Natural killer cell (primary cell): ENCODE data around the gene RAX2. TPM values are rescaled to one million over a fixed set of nuclear protein-coding genes. Genes with fewer than 3 reads are reported as not detected.

ENCODE experiments used
- ATAC-seq, 3 donors: fragments of 150-1000 bp in 2 of 3; fragments of 200-7000 bp in 1 of 3; cut with Tn5 transposase; 1 replicate in 1 of 3; 2 replicates in 2 of 3; pipeline ENCODE4 v1.10.0; 2021; ENCODE audit warnings: mild to moderate bottlenecking in 2 of 3, moderate library complexity in 2 of 3
- DNase-seq, 2 donors: peaks; one replicate each; pipeline versions ENCODE4 v3.0.0 to v3.0.0-alpha.2; 2013 to 2021; ENCODE audit warnings: mixed read lengths in 1 of 2
- H3K27ac ChIP-seq: one replicate; pipeline ENCODE4 v1.5.1; 2013; ENCODE audit warnings: mild to moderate bottlenecking, low read length
- H3K27me3 ChIP-seq: one replicate; pipeline ENCODE4 v1.6.1; 2013; ENCODE audit warnings: low read length; ENCODE audit not compliant: control insufficient read depth, insufficient read depth
- H3K36me3 ChIP-seq: one replicate; pipeline ENCODE4 v1.6.1; 2013; ENCODE audit warnings: low read length; ENCODE audit not compliant: control insufficient read depth, insufficient read depth
- H3K4me1 ChIP-seq: one replicate; pipeline ENCODE4 v1.6.1; 2013; ENCODE audit warnings: low read length; ENCODE audit not compliant: control insufficient read depth, insufficient read depth
- H3K4me3 ChIP-seq: one replicate; pipeline ENCODE4 v1.5.1; 2013; ENCODE audit warnings: low read length
- H3K9me3 ChIP-seq: one replicate; pipeline ENCODE4 v1.6.1; 2013; ENCODE audit warnings: low read length; ENCODE audit not compliant: control insufficient read depth, insufficient read depth
- H3K27ac Mint-ChIP-seq, 2 donors: one replicate each; pipeline ENCODE4 v1.8.0; 2022; ENCODE audit warnings: mild to moderate bottlenecking in 2 of 2, mixed read lengths in 2 of 2, moderate library complexity in 1 of 2
- H3K27me3 Mint-ChIP-seq, 2 donors: one replicate each; pipeline ENCODE4 v1.8.0; 2022; ENCODE audit warnings: low read depth in 2 of 2, mixed read lengths in 2 of 2
- H3K36me3 Mint-ChIP-seq: one replicate; pipeline ENCODE4 v1.8.0; 2022; ENCODE audit warnings: mixed read lengths
- H3K4me1 Mint-ChIP-seq, 2 donors: one replicate each; pipeline ENCODE4 v1.8.0; 2022; ENCODE audit warnings: mixed read lengths in 2 of 2
- H3K4me3 Mint-ChIP-seq: one replicate; pipeline ENCODE4 v1.8.0; 2022; ENCODE audit warnings: mild to moderate bottlenecking, moderate library complexity, mixed read lengths
- H3K9me3 Mint-ChIP-seq, 2 donors: one replicate each; pipeline ENCODE4 v1.8.0; 2022; ENCODE audit warnings: mixed read lengths in 2 of 2
- WGBS: methylation state at CpG from one replicate; pipeline ENCODE4 v1.1.7; 2013; ENCODE audit warnings: missing lambda C conversion rate; ENCODE audit not compliant: insufficient coverage; 5-methylcytosine and 5-hydroxymethylcytosine counted together
- intact Hi-C: fragments of 100-400 bp; cut with micrococcal nuclease; formaldehyde crosslinking; loops from one replicate; pipeline ENCODE4 v1.14.2; 2022
- total RNA-seq, 4 donors: library from RNA; stranded (reverse); fragments of 120-200 nt in 1 of 4; gene quantifications; one replicate each; pipeline versions ENCODE4 v1.2.3 to v1.2.4, GENCODE V29; 2013 to 2022
- TF ChIP-seq, protein P1 (sequence below): fragments of 200-600 bp; IDR thresholded peaks from one replicate; pipeline ENCODE4 v1.8.0; 2022; ENCODE audit warnings: antibody characterized with exemption

The RAX2 gene
- total RNA-seq, 3 donors from 2014 or later (not counting 1 experiment from before 2014, with no cell fraction given), result not detected

GRCh38 chr19:3809881-3810707 is 38.1 kb upstream of the RAX2 start:
- no peaks in the 10 kb centered on the region for H3K9me3 Mint-ChIP-seq

DNA sequence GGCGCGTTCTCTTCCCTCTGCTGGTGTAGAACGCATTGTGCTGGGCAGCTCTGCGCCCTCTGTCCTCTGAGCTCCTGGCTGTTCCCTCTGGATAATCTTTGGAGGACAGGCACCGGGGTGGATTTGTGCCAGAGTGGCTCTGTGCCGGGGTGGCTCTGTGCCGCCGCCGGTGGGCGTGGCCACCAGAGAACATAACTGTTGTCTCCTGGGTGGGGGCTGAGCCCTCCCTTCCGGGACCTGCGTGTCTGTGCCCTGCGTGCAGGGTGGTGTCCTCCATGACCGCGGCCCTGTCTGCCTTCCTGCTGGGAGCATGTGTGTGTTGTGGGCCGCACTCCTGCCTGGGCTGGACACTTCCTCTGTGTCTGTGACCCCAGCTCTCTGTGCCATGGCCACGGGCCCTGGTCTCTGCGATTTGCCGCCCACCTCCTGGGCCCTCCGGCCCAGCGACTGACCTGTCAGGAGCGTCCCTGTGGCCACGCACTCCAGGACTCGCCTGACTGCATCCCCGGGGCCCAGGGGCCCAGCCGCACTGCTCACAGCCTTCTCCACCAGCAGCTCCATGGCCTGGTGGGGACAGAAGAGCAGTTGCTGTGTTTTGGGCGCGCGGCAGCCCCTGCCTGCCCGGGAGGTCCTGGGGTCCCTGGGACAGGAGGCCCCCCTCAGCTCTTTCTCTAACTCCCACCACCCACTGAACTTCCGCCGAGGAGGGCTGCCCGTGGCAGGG is 36.6 kb upstream of the RAX2 start:
- H3K27me3 ChIP-seq, result no peaks in the 10 kb centered on the region
- no peaks in the 10 kb centered on the region for H3K36me3 ChIP-seq
- 91% methylated on average over 33 of the region's 33 CpGs for WGBS
- Mint-ChIP-seq H3K9me3 (no peaks in the 10 kb centered on the region), H3K4me3 (no peak overlapping the region), H3K36me3 (no peaks in the 10 kb centered on the region), H3K27ac (peak overlapping the region; percentile 31 to 65), H3K27me3 (no peaks in the 10 kb centered on the region), H3K4me1 (peaks cover 42 to 62% of the 10 kb centered on the region in 2 donors)
- DNase-seq, result peak in 1 of 2 donors; percentile 7
- no peak overlapping the region for H3K4me3 ChIP-seq
- H3K9me3 ChIP-seq, result no peaks in the 10 kb centered on the region
- intact Hi-C loops, result no loop called here
- peak overlapping the region; percentile 23 for H3K27ac ChIP-seq
- TF ChIP-seq, protein P1, sequence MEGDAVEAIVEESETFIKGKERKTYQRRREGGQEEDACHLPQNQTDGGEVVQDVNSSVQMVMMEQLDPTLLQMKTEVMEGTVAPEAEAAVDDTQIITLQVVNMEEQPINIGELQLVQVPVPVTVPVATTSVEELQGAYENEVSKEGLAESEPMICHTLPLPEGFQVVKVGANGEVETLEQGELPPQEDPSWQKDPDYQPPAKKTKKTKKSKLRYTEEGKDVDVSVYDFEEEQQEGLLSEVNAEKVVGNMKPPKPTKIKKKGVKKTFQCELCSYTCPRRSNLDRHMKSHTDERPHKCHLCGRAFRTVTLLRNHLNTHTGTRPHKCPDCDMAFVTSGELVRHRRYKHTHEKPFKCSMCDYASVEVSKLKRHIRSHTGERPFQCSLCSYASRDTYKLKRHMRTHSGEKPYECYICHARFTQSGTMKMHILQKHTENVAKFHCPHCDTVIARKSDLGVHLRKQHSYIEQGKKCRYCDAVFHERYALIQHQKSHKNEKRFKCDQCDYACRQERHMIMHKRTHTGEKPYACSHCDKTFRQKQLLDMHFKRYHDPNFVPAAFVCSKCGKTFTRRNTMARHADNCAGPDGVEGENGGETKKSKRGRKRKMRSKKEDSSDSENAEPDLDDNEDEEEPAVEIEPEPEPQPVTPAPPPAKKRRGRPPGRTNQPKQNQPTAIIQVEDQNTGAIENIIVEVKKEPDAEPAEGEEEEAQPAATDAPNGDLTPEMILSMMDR, result no peak
- no peak for ATAC-seq
- H3K4me1 ChIP-seq, result peaks cover 100% of the 10 kb centered on the region

More at GRCh38 chr19:3809881-3810707, 38.1 kb upstream of the RAX2 start:
- TF ChIP-seq, protein P1, result no peak
- H3K27me3 Mint-ChIP-seq, result no peaks in the 10 kb centered on the region
- Histone ChIP-seq H3K27me3 (no peaks in the 10 kb centered on the region), H3K9me3 (no peaks in the 10 kb centered on the region), H3K4me1 (peaks cover 100% of the 10 kb centered on the region), H3K4me3 (no peak overlapping the region), H3K27ac (peak overlapping the region; percentile 62), H3K36me3 (no peaks in the 10 kb centered on the region)
- no peaks in the 10 kb centered on the region for H3K36me3 Mint-ChIP-seq
- H3K4me3 Mint-ChIP-seq, result no peak overlapping the region
- intact Hi-C loops, result no loop called here
- WGBS, result 56% methylated on average over 21 of the region's 26 CpGs
- no peak for ATAC-seq
- H3K4me1 Mint-ChIP-seq, result peaks cover 52 to 63% of the 10 kb centered on the region in 2 donors
- H3K27ac Mint-ChIP-seq, result peak overlapping the region; percentile 65 to 99
- DNase-seq, result no peak

GRCh38 chr19:3807574-3808354 is 35.7 kb upstream of the RAX2 start:
- WGBS, result 97% methylated on average over 35 of the region's 35 CpGs
- H3K27ac Mint-ChIP-seq, result peak overlapping the region in 1 of 2 donors; percentile 91
- ATAC-seq (no peak), DNase-seq (peak in 1 of 2 donors; percentile 11)
- peaks cover 34 to 62% of the 10 kb centered on the region in 2 donors for H3K4me1 Mint-ChIP-seq
- no peaks in the 10 kb centered on the region for H3K9me3 Mint-ChIP-seq
- Histone ChIP-seq H3K27me3 (no peaks in the 10 kb centered on the region), H3K36me3 (no peaks in the 10 kb centered on the region), H3K4me3 (no peak overlapping the region), H3K9me3 (no peaks in the 10 kb centered on the region), H3K4me1 (peaks cover 97% of the 10 kb centered on the region), H3K27ac (peak overlapping the region; percentile 81)
- H3K36me3 Mint-ChIP-seq, result no peaks in the 10 kb centered on the region
- intact Hi-C loops, result no loop called here
- no peak overlapping the region for H3K4me3 Mint-ChIP-seq
- TF ChIP-seq, protein P1, result no peak
- H3K27me3 Mint-ChIP-seq, result no peaks in the 10 kb centered on the region
